Esophagus muscularis mucosa (tissue), 4 donors: ENCODE measurements around the gene ZNF559. TPM values are rescaled to one million over a fixed set of nuclear protein-coding genes. Genes with fewer than 3 reads are reported as not detected.

Source experiments
- DNase-seq: peaks from one replicate; pipeline ENCODE4 v3.0.0-alpha.2; 2017; ENCODE audit errors: extremely low spot score
- H3K27ac ChIP-seq, 4 donors: fragments of 200-600 bp; sonication (generic); replicated peaks in 1 of 4; 1 replicate in 3 of 4; 2 replicates in 1 of 4; pipeline ENCODE4 v1.5.1; 2016 to 2019; ENCODE audit warnings: mild to moderate bottlenecking in 1 of 4
- H3K27me3 ChIP-seq, 4 donors: fragments of 200-600 bp; sonication (generic); one replicate each; pipeline versions ENCODE4 v1.5.1 to v1.6.0; 2016 to 2019
- H3K36me3 ChIP-seq, 4 donors: fragments of 200-600 bp; sonication (generic); one replicate each; pipeline ENCODE4 v1.5.1; 2016 to 2019
- H3K4me1 ChIP-seq, 4 donors: fragments of 200-600 bp; sonication (generic); one replicate each; pipeline ENCODE4 v1.5.1; 2016 to 2019
- H3K4me3 ChIP-seq, 4 donors: fragments of 200-600 bp; sonication (generic); 1 replicate in 2 of 4; 2 replicates in 2 of 4; pipeline ENCODE4 v1.5.1; 2016 to 2019; ENCODE audit warnings: mild to moderate bottlenecking in 4 of 4, moderate library complexity in 1 of 4
- H3K9me3 ChIP-seq, 4 donors: fragments of 200-600 bp; sonication (generic); 1 replicate in 3 of 4; 2 replicates in 1 of 4; pipeline ENCODE4 v1.5.1; 2016 to 2019
- EP300 ChIP-seq: sonication (generic); formaldehyde crosslinking; IDR thresholded peaks from one replicate; pipeline ENCODE4 v1.6.1; 2017; ENCODE audit warnings: antibody characterized with exemption
- POLR2A ChIP-seq: fragments of 450-650 bp; IDR thresholded peaks from one replicate; pipeline ENCODE4 v1.6.1; 2017; ENCODE audit warnings: antibody characterized with exemption, moderate library complexity, mild to moderate bottlenecking, low read depth
- POLR2AphosphoS5 ChIP-seq, 2 donors: sonication (generic); formaldehyde crosslinking; IDR thresholded peaks; one replicate each; pipeline ENCODE4 v1.6.1; 2017; ENCODE audit warnings: antibody characterized with exemption in 2 of 2
- WGBS: methylation state at CpG from one replicate; pipeline ENCODE4 v1.1.5; 2018; 5-methylcytosine and 5-hydroxymethylcytosine counted together
- intact Hi-C: fragments of 100-400 bp; cut with DNase I; formaldehyde crosslinking; loops from one replicate; pipeline ENCODE4 v1.15.1; 2023
- total RNA-seq, 4 donors: library from RNA; depleted of rRNA; stranded (reverse); fragments of >200 nt; gene quantifications; one replicate each; pipeline versions ENCODE4 v1.1.0 to v1.2.1, GENCODE V29; 2016
- TF ChIP-seq, protein P1 (sequence below), 3 experiments: fragments of 200-600 bp in 2 of 3; fragments of 450-650 bp in 1 of 3; sonication (generic) in 2 of 3; IDR thresholded peaks; one replicate each; pipeline ENCODE4 v1.5.1; 2017 to 2019; ENCODE audit warnings: antibody characterized with exemption in 3 of 3, mild to moderate bottlenecking in 2 of 3, moderate library complexity in 1 of 3

The ZNF559 gene
- total RNA-seq, 4 donors from 2014 or later = 8.8 to 18.9 (median 18.6) TPM

DNA sequence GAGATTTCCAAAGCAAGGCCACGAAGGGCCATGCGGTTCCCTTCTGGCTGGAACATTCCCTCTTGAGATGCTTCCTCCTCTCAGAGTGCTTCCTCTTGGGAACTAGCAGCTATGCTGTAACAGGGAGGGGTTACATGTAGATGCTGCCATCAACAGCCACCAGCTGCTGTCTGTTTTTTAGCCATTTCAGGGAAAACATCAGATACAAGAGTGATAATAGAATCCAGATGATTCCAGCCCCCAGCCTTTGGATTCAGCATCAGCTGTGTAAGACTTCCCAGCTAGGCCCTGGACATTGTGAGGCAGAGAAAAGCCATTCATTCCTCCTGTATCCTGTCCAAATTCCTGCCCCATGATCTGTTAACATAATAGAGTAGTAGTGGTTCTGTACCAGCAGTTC is 30.7 kb downstream of the ZNF559 start:
- peaks cover 21 to 71% (median 43%) of the 10 kb centered on the region in 4 donors for H3K36me3 ChIP-seq

DNA sequence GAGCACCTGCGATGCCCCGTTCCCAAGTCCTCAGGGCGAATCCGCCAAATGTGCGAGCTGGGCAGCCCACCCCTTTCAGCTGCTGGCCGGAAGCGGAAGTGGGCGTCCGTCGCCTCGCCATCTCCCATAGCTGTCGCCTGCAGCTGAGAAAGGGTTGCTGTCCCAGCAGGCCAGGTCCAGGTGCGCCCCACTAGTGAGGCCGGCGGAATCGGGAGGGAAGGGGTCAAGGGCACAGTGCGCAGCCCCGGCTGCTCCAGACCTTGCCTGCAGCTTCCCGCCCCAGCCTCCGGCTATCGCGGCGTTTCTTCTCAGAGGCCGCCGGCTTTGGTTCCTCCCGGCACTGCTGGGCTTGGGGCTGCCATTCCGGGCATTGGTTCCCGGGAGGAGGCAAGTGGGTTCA is 38.9 kb downstream of the ZNF559 start, which contains the start of gene ZNF177:
TSS of gene ZNF177 (plus strand) at position 109 of the 400 bp plus-strand sequence. CDS start 15,299 bp downstream, outside the sequence.
- H3K9me3 ChIP-seq = peaks cover 0 to 99% (median 92%) of the 10 kb centered on the region in 4 donors
- H3K36me3 ChIP-seq = peaks cover 5 to 37% (median 20%) of the 10 kb centered on the region in 4 donors
- intact Hi-C loops = loop anchor here (10.0 kb wide), 1 partner anchor 78 kb away; no protein-coding TSS in a partner anchor
- DNase-seq = no peak
- H3K27me3 ChIP-seq = peaks cover 0 to 5% (median 0%) of the 10 kb centered on the region in 4 donors
- WGBS = 12% methylated on average over 4 of the region's 28 CpGs
- peak within 1 kb of the TSS; percentile 23 to 39 (median 30) for H3K4me3 ChIP-seq
- H3K4me1 ChIP-seq = peaks cover 0 to 8% (median 3%) of the 10 kb centered on the region in 4 donors
- no peak for TF ChIP-seq EP300
- no peak for TF ChIP-seq POLR2AphosphoS5 (IDR thresholded peaks at IDR 0.05)
- TF ChIP-seq POLR2A = no peak
- TF ChIP-seq, protein P1, sequence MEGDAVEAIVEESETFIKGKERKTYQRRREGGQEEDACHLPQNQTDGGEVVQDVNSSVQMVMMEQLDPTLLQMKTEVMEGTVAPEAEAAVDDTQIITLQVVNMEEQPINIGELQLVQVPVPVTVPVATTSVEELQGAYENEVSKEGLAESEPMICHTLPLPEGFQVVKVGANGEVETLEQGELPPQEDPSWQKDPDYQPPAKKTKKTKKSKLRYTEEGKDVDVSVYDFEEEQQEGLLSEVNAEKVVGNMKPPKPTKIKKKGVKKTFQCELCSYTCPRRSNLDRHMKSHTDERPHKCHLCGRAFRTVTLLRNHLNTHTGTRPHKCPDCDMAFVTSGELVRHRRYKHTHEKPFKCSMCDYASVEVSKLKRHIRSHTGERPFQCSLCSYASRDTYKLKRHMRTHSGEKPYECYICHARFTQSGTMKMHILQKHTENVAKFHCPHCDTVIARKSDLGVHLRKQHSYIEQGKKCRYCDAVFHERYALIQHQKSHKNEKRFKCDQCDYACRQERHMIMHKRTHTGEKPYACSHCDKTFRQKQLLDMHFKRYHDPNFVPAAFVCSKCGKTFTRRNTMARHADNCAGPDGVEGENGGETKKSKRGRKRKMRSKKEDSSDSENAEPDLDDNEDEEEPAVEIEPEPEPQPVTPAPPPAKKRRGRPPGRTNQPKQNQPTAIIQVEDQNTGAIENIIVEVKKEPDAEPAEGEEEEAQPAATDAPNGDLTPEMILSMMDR (IDR thresholded peaks at IDR 0.05) = no peak
- H3K27ac ChIP-seq = no peak within 1 kb of the TSS

More for the DNA sequence above, 30.7 kb downstream of the ZNF559 start:
- Histone ChIP-seq H3K4me1 (no peaks in the 10 kb centered on the region), H3K27me3 (no peaks in the 10 kb centered on the region), H3K4me3 (no peak overlapping the region), H3K9me3 (peaks cover 4 to 97% (median 95%) of the 10 kb centered on the region in 4 donors), H3K27ac (no peak overlapping the region)
- DNase-seq = no peak
- TF ChIP-seq POLR2A (no peak), POLR2AphosphoS5 (IDR thresholded peaks at IDR 0.05) (no peak), EP300 (no peak)
- TF ChIP-seq, protein P1 (IDR thresholded peaks at IDR 0.05) = no peak
- intact Hi-C loops = no loop called here
- WGBS = 89% methylated on average over 2 of the region's 2 CpGs

DNA sequence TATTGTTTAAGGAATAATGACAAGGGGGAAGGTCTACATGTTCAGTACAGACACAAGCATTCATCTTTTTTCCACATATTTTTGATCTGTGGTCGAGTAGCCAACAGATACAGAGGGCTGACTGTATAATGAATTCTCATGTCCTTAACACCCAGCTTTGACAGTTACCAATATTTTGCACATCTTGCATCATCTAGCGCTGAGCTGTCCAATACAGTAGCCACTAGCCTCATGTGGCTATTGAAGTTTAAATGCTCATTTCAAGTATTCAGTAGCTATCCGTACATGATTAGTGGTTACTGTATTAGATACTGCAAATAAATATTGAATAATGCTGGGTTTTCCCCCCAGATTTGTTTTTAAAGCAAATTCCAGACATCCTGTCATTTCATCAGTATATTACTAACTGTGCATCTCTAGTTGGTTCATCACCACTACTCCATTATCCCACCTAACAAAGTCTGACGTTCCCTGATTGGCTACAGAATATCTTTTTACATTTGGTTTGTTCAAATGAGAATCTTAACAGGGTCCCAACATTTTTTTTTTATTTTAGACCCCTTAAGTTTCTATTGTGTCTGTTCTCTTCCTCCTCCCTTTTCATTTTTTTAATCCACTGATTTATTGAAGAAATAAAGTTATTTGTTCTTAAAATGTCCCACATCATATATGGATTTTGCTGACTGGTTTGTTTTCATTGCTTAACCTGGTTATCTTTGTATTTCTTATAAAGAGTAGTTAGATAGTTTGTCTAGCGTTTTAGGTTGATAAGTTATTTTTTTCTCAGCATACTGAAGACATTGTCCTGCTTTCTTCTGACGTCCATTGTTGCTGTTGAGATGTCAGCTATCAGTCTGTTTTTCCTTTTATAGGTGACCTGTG is 47.0 kb downstream of the ZNF559 start:
- Histone ChIP-seq H3K27ac (no peak overlapping the region), H3K4me1 (no peaks in the 10 kb centered on the region), H3K36me3 (peaks cover 16 to 77% (median 36%) of the 10 kb centered on the region in 4 donors), H3K27me3 (no peaks in the 10 kb centered on the region), H3K4me3 (no peak overlapping the region), H3K9me3 (peaks cover 0 to 99% (median 95%) of the 10 kb centered on the region in 4 donors)
- intact Hi-C loops = no loop called here
- no peak for DNase-seq
- 93% methylated on average over 6 of the region's 6 CpGs for WGBS
- TF ChIP-seq EP300 = no peak
- TF ChIP-seq, protein P1 (IDR thresholded peaks at IDR 0.05) = no peak
- no peak for TF ChIP-seq POLR2AphosphoS5 (IDR thresholded peaks at IDR 0.05)
- TF ChIP-seq POLR2A = no peak

DNA sequence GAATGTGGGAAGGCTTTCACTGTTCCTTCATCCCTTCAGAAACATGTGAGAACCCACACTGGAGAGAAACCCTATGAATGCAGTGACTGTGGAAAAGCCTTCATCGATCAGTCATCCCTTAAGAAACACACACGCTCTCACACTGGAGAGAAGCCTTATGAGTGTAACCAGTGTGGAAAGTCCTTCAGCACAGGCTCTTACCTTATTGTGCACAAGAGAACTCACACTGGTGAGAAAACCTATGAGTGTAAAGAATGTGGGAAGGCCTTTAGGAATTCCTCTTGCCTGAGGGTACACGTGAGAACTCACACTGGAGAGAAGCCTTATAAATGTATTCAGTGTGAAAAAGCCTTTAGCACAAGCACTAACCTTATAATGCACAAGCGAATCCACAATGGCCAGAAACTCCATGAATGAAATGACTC is 57.4 kb downstream of the ZNF559 start:
- Histone ChIP-seq H3K4me1 (no peaks in the 10 kb centered on the region), H3K9me3 (peaks cover 35 to 100% (median 100%) of the 10 kb centered on the region in 4 donors), H3K36me3 (peaks cover 87 to 100% (median 97%) of the 10 kb centered on the region in 4 donors), H3K27me3 (no peaks in the 10 kb centered on the region), H3K27ac (no peak overlapping the region), H3K4me3 (peak overlapping the region in 1 of 4 donors; percentile 2)
- DNase-seq = no peak
- TF ChIP-seq EP300 = no peak
- TF ChIP-seq, protein P1 (IDR thresholded peaks at IDR 0.05) = no peak
- TF ChIP-seq POLR2A = no peak
- no peak for TF ChIP-seq POLR2AphosphoS5 (IDR thresholded peaks at IDR 0.05)
- intact Hi-C loops = no loop called here
- WGBS = 85% methylated on average over 4 of the region's 4 CpGs

Other genes starting within 250 kb of the ZNF559 start
- gene OR1M1, start 237.1 kb upstream of the ZNF559 start, total RNA-seq = not detected
- not detected for gene OR7G2, start 216.7 kb upstream of the ZNF559 start, total RNA-seq
- not detected for gene OR7G1, start 208.4 kb upstream of the ZNF559 start, total RNA-seq
- gene OR7G3, start 197.2 kb upstream of the ZNF559 start, total RNA-seq = not detected
- 10 to 100 TPM; 17.6 to 24.8 (median 21.5) TPM for gene ZNF317, start 183.8 kb upstream of the ZNF559 start, total RNA-seq
- gene OR7D2, start 145.2 kb upstream of the ZNF559 start, total RNA-seq = under 1 TPM in 1 of 4 donors, not detected in 3; 0.17 TPM
- gene OR7D4, start 104.6 kb upstream of the ZNF559 start, total RNA-seq = not detected
- not detected for gene OR7E24, start 73.2 kb upstream of the ZNF559 start, total RNA-seq
- 10 to 100 TPM; 14.2 to 19.1 (median 14.8) TPM for gene ZNF699, start 14.3 kb upstream of the ZNF559 start, total RNA-seq
- gene ZNF177, start 38.8 kb downstream of the ZNF559 start, total RNA-seq = 1 to 10 TPM; 2.1 to 4.5 (median 3.0) TPM
- 10 to 100 TPM; 12.0 to 18.1 (median 16.6) TPM for gene ZNF266, start 111.4 kb downstream of the ZNF559 start, total RNA-seq
- gene ZNF560, start 174.4 kb downstream of the ZNF559 start, total RNA-seq = not detected
- 10 to 100 TPM; 13.7 to 19.4 (median 17.5) TPM for gene ZNF426, start 214.5 kb downstream of the ZNF559 start, total RNA-seq